HFFc6 (cell line): Measurements from ENCODE around the gene BIRC2. TPM values are rescaled to one million over a fixed set of nuclear protein-coding genes. Genes with fewer than 3 reads are reported as not detected.
A peak's percentile ranks its signal among the peaks of the same experiment; 100 is the strongest.

Experiments used
- DNase-seq: peaks from one replicate; pipeline ENCODE4 v3.0.0-alpha.2; 2018
- H3K27ac Mint-ChIP-seq: 2 replicates; pipeline ENCODE4 v1.8.0; 2020; ENCODE audit warnings: mild to moderate bottlenecking, mixed read lengths
- H3K27me3 Mint-ChIP-seq: 2 replicates; pipeline ENCODE4 v1.8.0; 2021; ENCODE audit warnings: mild to moderate bottlenecking, moderate library complexity, mixed read lengths; ENCODE audit not compliant: insufficient read depth
- H3K36me3 Mint-ChIP-seq: 2 replicates; pipeline ENCODE4 v1.8.0; 2021; ENCODE audit warnings: low read depth, mixed read lengths
- H3K4me1 Mint-ChIP-seq: 2 replicates; pipeline ENCODE4 v1.8.0; 2020; ENCODE audit warnings: low read depth, mixed read lengths
- H3K4me3 Mint-ChIP-seq: 2 replicates; pipeline ENCODE4 v1.8.0; 2020; ENCODE audit warnings: mild to moderate bottlenecking, moderate library complexity, mixed read lengths
- H3K9me3 Mint-ChIP-seq: 2 replicates; pipeline ENCODE4 v1.8.0; 2020; ENCODE audit warnings: mild to moderate bottlenecking, mixed read lengths
- total RNA-seq, 6 experiments: library from RNA; stranded (reverse); fragmentation: NEBNext Ultra II Directional; extraction: Animal tissue kit (Norgen Biotek cat#: 25700); gene quantifications; 2 replicates in 1 of 6; 3 replicates in 5 of 6; pipeline ENCODE4 v1.2.3, GENCODE V29; 2021
- TF ChIP-seq, protein P1 (sequence below): fragments of 200-600 bp; sonication (generic); IDR thresholded peaks from 2 replicates; pipeline ENCODE4 v1.5.0; 2021; ENCODE audit warnings: antibody characterized with exemption, mild to moderate bottlenecking

The BIRC2 gene
- total RNA-seq, 6 experiments from 2014 or later: 49.5 to 64.6 (median 58.3) TPM

DNA sequence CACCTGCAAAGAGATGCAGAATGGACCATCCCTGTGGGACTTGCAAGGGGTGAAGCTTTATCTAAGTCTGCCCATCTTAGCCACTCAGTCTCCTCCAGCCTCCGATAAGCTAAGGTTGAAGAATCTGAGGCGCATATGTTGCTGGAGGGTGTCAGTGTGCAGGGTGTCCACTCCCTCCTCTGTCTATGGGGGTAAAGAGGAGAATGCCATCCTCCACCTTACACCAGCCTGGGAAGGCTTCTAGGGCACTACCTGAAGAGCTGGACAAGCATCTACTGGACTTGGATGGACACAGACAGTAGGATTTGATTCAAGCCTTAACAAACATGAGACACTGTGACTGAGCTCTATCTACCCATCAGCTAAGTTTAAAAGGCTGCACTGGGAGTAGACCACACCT is 59.1 kb downstream of the BIRC2 start:
- Mint-ChIP-seq H3K4me3 (no peak overlapping the region), H3K27ac (no peak overlapping the region), H3K9me3 (no peaks in the 10 kb centered on the region), H3K36me3 (peaks cover 25% of the 10 kb centered on the region), H3K27me3 (peaks cover 11% of the 10 kb centered on the region), H3K4me1 (peaks cover 14% of the 10 kb centered on the region)
- TF ChIP-seq, protein P1, sequence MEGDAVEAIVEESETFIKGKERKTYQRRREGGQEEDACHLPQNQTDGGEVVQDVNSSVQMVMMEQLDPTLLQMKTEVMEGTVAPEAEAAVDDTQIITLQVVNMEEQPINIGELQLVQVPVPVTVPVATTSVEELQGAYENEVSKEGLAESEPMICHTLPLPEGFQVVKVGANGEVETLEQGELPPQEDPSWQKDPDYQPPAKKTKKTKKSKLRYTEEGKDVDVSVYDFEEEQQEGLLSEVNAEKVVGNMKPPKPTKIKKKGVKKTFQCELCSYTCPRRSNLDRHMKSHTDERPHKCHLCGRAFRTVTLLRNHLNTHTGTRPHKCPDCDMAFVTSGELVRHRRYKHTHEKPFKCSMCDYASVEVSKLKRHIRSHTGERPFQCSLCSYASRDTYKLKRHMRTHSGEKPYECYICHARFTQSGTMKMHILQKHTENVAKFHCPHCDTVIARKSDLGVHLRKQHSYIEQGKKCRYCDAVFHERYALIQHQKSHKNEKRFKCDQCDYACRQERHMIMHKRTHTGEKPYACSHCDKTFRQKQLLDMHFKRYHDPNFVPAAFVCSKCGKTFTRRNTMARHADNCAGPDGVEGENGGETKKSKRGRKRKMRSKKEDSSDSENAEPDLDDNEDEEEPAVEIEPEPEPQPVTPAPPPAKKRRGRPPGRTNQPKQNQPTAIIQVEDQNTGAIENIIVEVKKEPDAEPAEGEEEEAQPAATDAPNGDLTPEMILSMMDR: no peak
- no peak for DNase-seq

DNA sequence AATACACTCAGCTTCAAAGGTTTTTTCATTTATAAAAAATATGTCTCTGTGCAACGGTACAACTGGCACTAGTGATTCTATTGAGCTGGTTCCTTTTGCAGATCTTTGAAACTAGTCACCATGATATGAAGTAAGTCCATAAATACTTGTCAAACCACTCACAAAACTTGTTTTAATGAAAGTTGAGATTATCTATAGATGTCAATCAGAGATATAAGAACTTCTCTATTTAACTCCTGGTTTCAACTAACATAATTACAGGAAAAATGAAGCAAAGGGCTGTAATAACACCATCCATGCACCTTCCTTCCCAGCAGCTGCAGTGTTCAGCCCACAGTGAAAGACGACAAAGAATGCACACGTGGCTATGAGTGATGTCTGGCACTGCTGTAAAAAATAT is 60.9 kb downstream of the BIRC2 start:
- no peak overlapping the region for H3K27ac Mint-ChIP-seq
- H3K4me3 Mint-ChIP-seq: no peak overlapping the region
- DNase-seq: no peak
- peaks cover 15% of the 10 kb centered on the region for H3K36me3 Mint-ChIP-seq
- TF ChIP-seq, protein P1: no peak
- peaks cover 25% of the 10 kb centered on the region for H3K4me1 Mint-ChIP-seq
- H3K27me3 Mint-ChIP-seq: peaks cover 11% of the 10 kb centered on the region
- no peaks in the 10 kb centered on the region for H3K9me3 Mint-ChIP-seq

DNA sequence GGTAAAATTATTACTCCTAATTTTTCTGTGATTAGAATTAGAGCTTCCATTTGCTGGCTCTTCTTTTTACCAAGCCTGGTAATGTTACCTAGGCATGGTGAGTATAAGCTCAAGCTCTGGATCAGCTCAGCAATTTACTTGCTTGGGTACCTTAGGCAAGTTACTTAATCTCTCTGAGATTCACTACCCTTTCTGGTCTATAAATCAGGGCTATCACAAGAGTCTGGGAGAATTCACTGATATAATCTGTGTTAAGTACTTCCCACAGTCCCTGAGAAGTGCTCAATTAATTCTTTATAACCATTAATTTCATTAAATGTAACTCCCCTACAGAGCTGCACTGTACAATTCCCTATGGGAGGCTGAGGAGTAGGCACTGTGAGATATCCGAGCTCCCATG is 61.3 kb downstream of the BIRC2 start:
- Mint-ChIP-seq H3K4me1 (peaks cover 25% of the 10 kb centered on the region), H3K27me3 (peaks cover 11% of the 10 kb centered on the region), H3K4me3 (no peak overlapping the region), H3K9me3 (no peaks in the 10 kb centered on the region), H3K36me3 (peaks cover 11% of the 10 kb centered on the region), H3K27ac (no peak overlapping the region)
- no peak for DNase-seq
- TF ChIP-seq, protein P1: no peak

DNA sequence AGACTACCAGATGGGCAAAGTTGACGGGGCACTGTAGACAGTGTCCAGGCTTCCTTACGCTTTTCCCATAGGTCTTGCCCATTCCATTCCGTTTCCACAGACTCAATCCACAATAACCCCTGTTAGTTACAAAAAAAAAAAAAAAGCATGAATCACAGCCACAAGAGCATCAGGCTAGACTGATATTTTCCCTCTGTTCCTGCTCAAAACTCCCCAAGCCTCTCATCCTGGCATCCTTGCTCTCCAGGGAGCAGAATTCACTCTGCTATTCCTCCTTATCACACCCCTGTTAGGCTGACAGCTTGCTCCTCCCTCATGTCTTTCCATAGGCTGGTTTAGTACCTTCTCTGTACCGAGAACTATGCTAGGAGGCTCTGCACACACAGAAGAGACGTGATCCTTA is 63.4 kb downstream of the BIRC2 start:
- Mint-ChIP-seq H3K4me1 (peaks cover 32% of the 10 kb centered on the region), H3K27me3 (peaks cover 9% of the 10 kb centered on the region), H3K9me3 (no peaks in the 10 kb centered on the region), H3K27ac (peak overlapping the region; percentile 38), H3K4me3 (no peak overlapping the region), H3K36me3 (0 out of 2 replicates have a peak, but pooled peaks cover 10% of the 10 kb centered on the region)
- no peak for DNase-seq
- TF ChIP-seq, protein P1: no peak

- TF ChIP-seq, protein P1: no peak
- 0 out of 2 replicates have a peak, but pooled peaks cover 9% of the 10 kb centered on the region for H3K36me3 Mint-ChIP-seq
- H3K9me3 Mint-ChIP-seq: no peaks in the 10 kb centered on the region
- H3K27ac Mint-ChIP-seq: no peak overlapping the region
- H3K4me3 Mint-ChIP-seq: no peak overlapping the region
- DNase-seq: no peak
- H3K4me1 Mint-ChIP-seq: peaks cover 35% of the 10 kb centered on the region
- H3K27me3 Mint-ChIP-seq: peaks cover 6% of the 10 kb centered on the region
Measured at GRCh38 chr11:102411142-102411541, 64.1 kb downstream of the BIRC2 start.

DNA sequence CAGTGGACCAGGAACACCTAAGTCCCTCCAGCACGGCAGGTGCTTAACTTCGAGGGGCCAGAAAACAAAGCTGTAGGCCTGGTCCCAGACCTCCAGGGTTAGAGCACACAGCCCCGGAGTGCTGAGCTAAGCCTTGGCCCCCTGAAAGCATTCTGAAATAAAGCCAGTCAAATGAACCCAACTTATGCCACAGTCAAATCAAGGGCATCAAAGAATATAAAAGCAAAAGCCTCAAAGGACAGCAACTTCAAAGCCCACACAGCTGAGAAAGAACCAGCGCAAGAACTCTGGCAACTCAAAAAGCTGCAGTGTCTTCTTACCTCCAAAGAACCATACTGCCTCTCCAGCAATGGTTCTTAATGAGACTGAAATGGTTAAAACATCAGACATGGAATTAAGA is 66.5 kb downstream of the BIRC2 start:
- DNase-seq: no peak

More for the DNA sequence above, 66.5 kb downstream of the BIRC2 start:
- no peak overlapping the region for H3K27ac Mint-ChIP-seq
- peaks cover 30% of the 10 kb centered on the region for H3K4me1 Mint-ChIP-seq
- no peaks in the 10 kb centered on the region; the same call in none of the 2 replicates for H3K27me3 Mint-ChIP-seq
- TF ChIP-seq, protein P1: no peak
- peaks cover 30% of the 10 kb centered on the region for H3K36me3 Mint-ChIP-seq
- H3K9me3 Mint-ChIP-seq: peaks cover 10% of the 10 kb centered on the region
- no peak overlapping the region for H3K4me3 Mint-ChIP-seq
